Osteocyte (in vitro differentiated cells): ENCODE results near the gene PIP4K2C. TPM values are rescaled to one million over a fixed set of nuclear protein-coding genes. Genes with fewer than 3 reads are reported as not detected.

Experiments used
- DNase-seq: peaks from one replicate; pipeline ENCODE4 v3.0.0; 2021; ENCODE audit warnings: mixed read lengths; ENCODE audit not compliant: unreplicated experiment; ENCODE audit errors: extremely low spot score
- H3K27ac Mint-ChIP-seq: one replicate; pipeline ENCODE4 v1.8.0; 2021; ENCODE audit warnings: mild to moderate bottlenecking, mixed read lengths; ENCODE audit not compliant: unreplicated experiment
- H3K27me3 Mint-ChIP-seq: one replicate; pipeline ENCODE4 v1.8.0; 2021; ENCODE audit warnings: mixed read lengths; ENCODE audit not compliant: unreplicated experiment
- H3K36me3 Mint-ChIP-seq: one replicate; pipeline ENCODE4 v1.8.0; 2021; ENCODE audit warnings: mixed read lengths; ENCODE audit not compliant: unreplicated experiment
- H3K4me1 Mint-ChIP-seq: one replicate; pipeline ENCODE4 v1.8.0; 2021; ENCODE audit warnings: mixed read lengths; ENCODE audit not compliant: unreplicated experiment
- H3K4me3 Mint-ChIP-seq: one replicate; pipeline ENCODE4 v1.8.0; 2021; ENCODE audit warnings: mild to moderate bottlenecking, moderate library complexity, mixed read lengths; ENCODE audit not compliant: unreplicated experiment
- H3K9me3 Mint-ChIP-seq: one replicate; pipeline ENCODE4 v1.8.0; 2021; ENCODE audit warnings: mixed read lengths; ENCODE audit not compliant: unreplicated experiment
- CTCF ChIP-seq: fragments of 200-600 bp; sonication (generic); IDR thresholded peaks from 2 replicates; pipeline ENCODE4 v1.5.0; 2021; ENCODE audit warnings: antibody characterized with exemption, mild to moderate bottlenecking, moderate library complexity
- total RNA-seq: library from RNA; stranded (reverse); gene quantifications from 2 replicates; pipeline ENCODE4 v1.2.1, GENCODE V29; 2021

PIP4K2C gene
- total RNA-seq, 1 donor from 2014 or later: 30.4 TPM

- H3K4me3 Mint-ChIP-seq: peak within 1 kb of the TSS; percentile 98
- H3K36me3 Mint-ChIP-seq: peaks cover 7% of the 10 kb centered on the region
- peaks cover 40% of the 10 kb centered on the region for H3K4me1 Mint-ChIP-seq
- peak within 1 kb of the TSS; percentile 93 for H3K27ac Mint-ChIP-seq
- peaks cover 26% of the 10 kb centered on the region for H3K27me3 Mint-ChIP-seq
- H3K9me3 Mint-ChIP-seq: no peaks in the 10 kb centered on the region
- DNase-seq: peak; percentile 98
- peak; percentile 23 for TF ChIP-seq CTCF
These were observed 44.3 kb upstream of the PIP4K2C start, which contains the start of gene DCTN2 for GRCh38 chr12:57546438-57547287. Gene DCTN2, minus strand, starts transcription at chr12:57547192. Its CDS starts 129 bp downstream, at chr12:57547063.

GRCh38 chr12:57547288-57548012 lies 43.5 kb upstream of the PIP4K2C start:
- no peak for TF ChIP-seq CTCF
- Mint-ChIP-seq H3K9me3 (no peaks in the 10 kb centered on the region), H3K4me1 (peaks cover 40% of the 10 kb centered on the region), H3K27me3 (peaks cover 28% of the 10 kb centered on the region), H3K36me3 (peaks cover 7% of the 10 kb centered on the region), H3K27ac (no peak overlapping the region), H3K4me3 (peak overlapping the region; percentile 98)
- no peak for DNase-seq

GRCh38 chr12:57548013-57548315 lies 43.0 kb upstream of the PIP4K2C start:
- TF ChIP-seq CTCF: no peak
- Mint-ChIP-seq H3K27ac (no peak overlapping the region), H3K4me3 (no peak overlapping the region), H3K9me3 (no peaks in the 10 kb centered on the region), H3K27me3 (peaks cover 32% of the 10 kb centered on the region), H3K4me1 (peaks cover 40% of the 10 kb centered on the region), H3K36me3 (peaks cover 7% of the 10 kb centered on the region)
- no peak for DNase-seq

GRCh38 chr12:57548488-57548887 lies 42.5 kb upstream of the PIP4K2C start:
- no peak for TF ChIP-seq CTCF

More at GRCh38 chr12:57548488-57548887, 42.5 kb upstream of the PIP4K2C start:
- DNase-seq: no peak
- H3K9me3 Mint-ChIP-seq: no peaks in the 10 kb centered on the region
- H3K4me1 Mint-ChIP-seq: peaks cover 42% of the 10 kb centered on the region
- H3K27me3 Mint-ChIP-seq: peaks cover 36% of the 10 kb centered on the region
- H3K4me3 Mint-ChIP-seq: no peak overlapping the region
- H3K27ac Mint-ChIP-seq: no peak overlapping the region
- peaks cover 4% of the 10 kb centered on the region for H3K36me3 Mint-ChIP-seq
